OCI-LY1 (cell line): Measurements from ENCODE around the gene GALNT7.

Experiments used
- EZH2 ChIP-seq: fragments of 200-600 bp; sonication (generic), shearing (Covaris generic); IDR thresholded peaks from 2 replicates; pipeline ENCODE4 v1.8.0; 2017; ENCODE audit warnings: borderline replicate concordance, mixed run types, mild to moderate bottlenecking, antibody characterized with exemption, low read length, moderate library complexity, mixed read lengths
- TF ChIP-seq, protein P1 (sequence below): fragments of 200-600 bp; sonication (generic), shearing (Covaris generic); IDR thresholded peaks from 2 replicates; pipeline ENCODE4 v1.5.1; 2017; ENCODE audit warnings: mild to moderate bottlenecking, antibody characterized with exemption, low read length, moderate library complexity, mixed read lengths

DNA sequence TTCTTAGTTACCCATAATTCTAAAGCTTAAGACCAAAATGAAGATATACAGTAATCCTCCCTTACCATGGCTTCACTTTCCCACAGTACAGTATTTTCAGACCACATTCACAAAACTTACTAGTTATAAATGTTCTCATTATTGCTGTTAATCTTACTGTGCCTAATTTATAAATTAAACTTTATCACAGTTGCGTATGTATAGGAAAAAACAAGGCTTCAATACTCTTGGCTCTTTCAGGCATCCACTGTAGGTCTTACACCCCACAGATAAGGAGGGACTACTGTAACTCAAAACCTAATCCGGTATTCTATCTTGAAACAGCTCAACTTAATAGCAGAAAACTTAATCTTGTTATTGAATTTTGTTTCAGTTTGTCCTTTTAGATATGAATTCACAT is 162.0 kb downstream of the GALNT7 start:
- TF ChIP-seq, protein P1, sequence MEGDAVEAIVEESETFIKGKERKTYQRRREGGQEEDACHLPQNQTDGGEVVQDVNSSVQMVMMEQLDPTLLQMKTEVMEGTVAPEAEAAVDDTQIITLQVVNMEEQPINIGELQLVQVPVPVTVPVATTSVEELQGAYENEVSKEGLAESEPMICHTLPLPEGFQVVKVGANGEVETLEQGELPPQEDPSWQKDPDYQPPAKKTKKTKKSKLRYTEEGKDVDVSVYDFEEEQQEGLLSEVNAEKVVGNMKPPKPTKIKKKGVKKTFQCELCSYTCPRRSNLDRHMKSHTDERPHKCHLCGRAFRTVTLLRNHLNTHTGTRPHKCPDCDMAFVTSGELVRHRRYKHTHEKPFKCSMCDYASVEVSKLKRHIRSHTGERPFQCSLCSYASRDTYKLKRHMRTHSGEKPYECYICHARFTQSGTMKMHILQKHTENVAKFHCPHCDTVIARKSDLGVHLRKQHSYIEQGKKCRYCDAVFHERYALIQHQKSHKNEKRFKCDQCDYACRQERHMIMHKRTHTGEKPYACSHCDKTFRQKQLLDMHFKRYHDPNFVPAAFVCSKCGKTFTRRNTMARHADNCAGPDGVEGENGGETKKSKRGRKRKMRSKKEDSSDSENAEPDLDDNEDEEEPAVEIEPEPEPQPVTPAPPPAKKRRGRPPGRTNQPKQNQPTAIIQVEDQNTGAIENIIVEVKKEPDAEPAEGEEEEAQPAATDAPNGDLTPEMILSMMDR: no peak
- no peak for TF ChIP-seq EZH2
